HepG2 (cell line): ENCODE measurements around the gene ARL5C. TPM values are rescaled to one million over a fixed set of nuclear protein-coding genes. Genes with fewer than 3 reads are reported as not detected.

Source experiments
- ATAC-seq: fragments of 200-7000 bp; cut with Tn5 transposase; 3 replicates; pipeline ENCODE4 v1.9.1; 2020; ENCODE audit warnings: mild to moderate bottlenecking, moderate library complexity
- BruUV-seq: library from RNA; stranded (reverse); fragments of 400-500 nt; replicated peaks from 2 replicates; lab custom pipeline; 2021; lab: Mats Ljungman, UMichigan
- CTCF ChIA-PET: fragments of 300-600 bp; formaldehyde crosslinking; extraction: SDS; loops from one replicate; lab custom pipeline; 2021; ENCODE audit warnings: low total read pairs, inconsistent platforms, low intra/inter-chr PET ratio; lab: Yijun Ruan, JAX
- POLR2A ChIA-PET: fragments of 350-600 bp; sonication (Branson Sonifier 250); formaldehyde crosslinking; loops from one replicate; lab custom pipeline; 2020; ENCODE audit warnings: antibody characterized with exemption, inconsistent platforms; lab: Yijun Ruan, JAX
- DNase-seq: peaks from one replicate; pipeline ENCODE4 v3.0.0-alpha.2; 2015; ENCODE audit warnings: low spot score
- FAIRE-seq: peaks from 3 replicates; lab custom pipeline; 2011; peaks lifted over from hg19 to GRCh38; lab: Jason Lieb, UNC
- H2AFZ ChIP-seq: one replicate; pipeline ENCODE4 v1.6.1; 2011; ENCODE audit warnings: low read length, inconsistent platforms
- H3K27ac ChIP-seq: fragments of 300-600 bp; 3 replicates; pipeline ENCODE4 v1.8.0; 2011; ENCODE audit warnings: mixed run types, mild to moderate bottlenecking, mixed read lengths, low read length, inconsistent platforms; ENCODE audit not compliant: insufficient read depth; ENCODE audit errors: extremely low read length
- H3K27me3 ChIP-seq, 2 experiments: fragments of 200-600 bp in 1 of 2; 2 replicates in 1 of 2; 3 replicates in 1 of 2; pipeline versions ENCODE4 v1.6.0 to v1.8.0; 2011; ENCODE audit warnings: low read length in 2 of 2, mild to moderate bottlenecking in 2 of 2, moderate library complexity in 2 of 2, inconsistent platforms in 1 of 2; ENCODE audit not compliant: insufficient read depth in 2 of 2, control insufficient read depth in 1 of 2
- H3K36me3 ChIP-seq, 2 experiments: fragments of 200-600 bp in 1 of 2; replicated peaks in 1 of 2; 2 replicates in 1 of 2; 3 replicates in 1 of 2; pipeline versions ENCODE4 v1.5.1 to v1.8.0; 2011; ENCODE audit warnings: low read length in 2 of 2, inconsistent platforms in 1 of 2; ENCODE audit not compliant: insufficient read depth in 2 of 2, control insufficient read depth in 1 of 2
- H3K4me1 ChIP-seq: 2 replicates; pipeline ENCODE4 v1.5.1; 2012; ENCODE audit warnings: low read length, inconsistent platforms; ENCODE audit not compliant: insufficient read depth
- H3K4me2 ChIP-seq: 2 replicates; pipeline ENCODE4 v1.6.0; 2011; ENCODE audit warnings: low read depth, low read length, inconsistent platforms
- H3K4me3 ChIP-seq, 3 experiments: fragments of 200-600 bp in 1 of 3; sonication (generic), shearing (Covaris generic) in 1 of 3; replicated peaks in 1 of 3; 2 replicates each; pipeline ENCODE4 v1.5.1; 2011 to 2016; ENCODE audit warnings: low read length in 3 of 3, inconsistent platforms in 2 of 3, low read depth in 2 of 3, mild to moderate bottlenecking in 2 of 3, control low read depth in 1 of 3, mixed read lengths in 1 of 3; ENCODE audit not compliant: insufficient read depth in 1 of 3
- H3K79me2 ChIP-seq: one replicate; pipeline ENCODE4 v1.6.1; 2011; ENCODE audit warnings: low read length, inconsistent platforms; ENCODE audit not compliant: insufficient read depth
- H3K9ac ChIP-seq: 2 replicates; pipeline ENCODE4 v1.6.0; 2011; ENCODE audit warnings: mild to moderate bottlenecking, low read depth, low read length, inconsistent platforms; ENCODE audit not compliant: insufficient read depth
- H3K9me3 ChIP-seq: 2 replicates; pipeline ENCODE4 v1.5.1; 2012; ENCODE audit warnings: mild to moderate bottlenecking, low read length
- H4K20me1 ChIP-seq: 2 replicates; pipeline ENCODE4 v1.6.0; 2011; ENCODE audit warnings: inconsistent platforms, mild to moderate bottlenecking, low read length, moderate library complexity; ENCODE audit not compliant: insufficient read depth
- DR1 ChIP-seq: sonication (generic); formaldehyde crosslinking; IDR thresholded peaks from 2 replicates; pipeline ENCODE4 v1.8.0; 2021; ENCODE audit warnings: mild to moderate bottlenecking, missing genetic modification reagents, inconsistent platforms
- MAFF ChIP-seq: IDR thresholded peaks from 2 replicates; pipeline ENCODE4 v1.6.1; 2011; ENCODE audit warnings: low read depth, low read length, improper control_type of control experiment
- MAFK ChIP-seq, 2 experiments: IDR thresholded peaks in 1 of 2; conservative IDR thresholded peaks in 1 of 2; 2 replicates each; pipeline ENCODE4 v1.6.1; 2011; ENCODE audit warnings: improper control_type of control experiment in 2 of 2, low read length in 2 of 2
- NPAS2 ChIP-seq: sonication (generic); formaldehyde crosslinking; IDR thresholded peaks from 2 replicates; pipeline ENCODE4 v1.8.0; 2022; ENCODE audit warnings: mild to moderate bottlenecking, missing genetic modification reagents, borderline replicate concordance
- SETDB1 ChIP-seq: sonication (generic); formaldehyde crosslinking; IDR thresholded peaks from 2 replicates; pipeline ENCODE4 v1.5.1; 2020; ENCODE audit warnings: missing genetic modification reagents, mild to moderate bottlenecking, borderline replicate concordance
- STAT6 ChIP-seq: sonication (generic); formaldehyde crosslinking; IDR thresholded peaks from 2 replicates; pipeline ENCODE4 v1.4.0; 2020; ENCODE audit warnings: missing genetic modification reagents, mild to moderate bottlenecking, borderline replicate concordance
- TEAD3 ChIP-seq: optimal IDR thresholded peaks from 2 replicates; pipeline ENCODE3; 2016; ENCODE audit warnings: borderline replicate concordance
- TRIM24 ChIP-seq: sonication (generic); formaldehyde crosslinking; IDR thresholded peaks from 2 replicates; pipeline ENCODE4 v1.8.0; 2022; ENCODE audit warnings: mild to moderate bottlenecking, missing genetic modification reagents
- ZMYM4 ChIP-seq: sonication (generic); formaldehyde crosslinking; IDR thresholded peaks from 2 replicates; pipeline ENCODE4 v1.8.1; 2023; ENCODE audit warnings: mild to moderate bottlenecking, missing genetic modification reagents
- ZNF468 ChIP-seq: sonication (generic); formaldehyde crosslinking; IDR thresholded peaks from 2 replicates; pipeline ENCODE4 v1.8.0; 2022; ENCODE audit warnings: mild to moderate bottlenecking, moderate library complexity, missing genetic modification reagents
- ZNF552 ChIP-seq: sonication (generic); formaldehyde crosslinking; IDR thresholded peaks from 2 replicates; pipeline ENCODE4 v1.9.0; 2022; ENCODE audit warnings: missing genetic modification reagents, mild to moderate bottlenecking, borderline replicate concordance
- ZNF850 ChIP-seq: sonication (generic); formaldehyde crosslinking; conservative IDR thresholded peaks from 2 replicates; pipeline ENCODE4 v1.9.0; 2021; ENCODE audit warnings: mild to moderate bottlenecking, missing genetic modification reagents
- ZSCAN30 ChIP-seq: sonication (generic); formaldehyde crosslinking; IDR thresholded peaks from 2 replicates; pipeline ENCODE4 v1.5.0; 2020; ENCODE audit warnings: mild to moderate bottlenecking, missing genetic modification reagents
- WGBS: methylation state at CpG from one replicate; pipeline ENCODE4 v1.1.6; 2017; ENCODE audit warnings: low lambda C conversion rate; 5-methylcytosine and 5-hydroxymethylcytosine counted together
- in situ Hi-C: cut with HindIII; loops from 2 replicates; pipeline ENCODE4 v1.10.0; 2017; ENCODE audit warnings: low pct_unique_long_range_greater_than_20kb; ENCODE audit not compliant: extremely low pct_ligation_motif_present
- intact Hi-C: fragments of 100-400 bp; cut with micrococcal nuclease; formaldehyde crosslinking; loops from one replicate; pipeline ENCODE4 v1.10.0; 2022; ENCODE audit not compliant: unreplicated experiment
- polyA plus RNA-seq, 8 experiments: library from polyadenylated mRNA; depleted of rRNA in 3 of 8; stranded (reverse) in 7 of 8; unstranded in 1 of 8; fragments of >200 nt; fragmentation: Illumina TruSeq in 4 of 8; extraction: Trizol in 4 of 8; gene quantifications; 2 replicates each; pipeline versions ENCODE4 v1.2.1 to v1.2.3, GENCODE V29; 2011 to 2016; ENCODE audit warnings: low read depth in 4 of 8, missing spikeins in 1 of 8, mixed read lengths in 1 of 8; ENCODE audit not compliant: insufficient read depth in 1 of 8
- total RNA-seq, 5 experiments: library from RNA; depleted of rRNA; stranded (reverse); fragments of >200 nt; fragmentation: Illumina TruSeq; extraction: Trizol; gene quantifications; 2 replicates each; pipeline ENCODE4 v1.2.3, GENCODE V29; 2016; ENCODE audit warnings: low read depth in 1 of 5
- TF ChIP-seq, protein P1 (sequence below): sonication (generic); formaldehyde crosslinking; IDR thresholded peaks from 2 replicates; pipeline ENCODE4 v1.5.0; 2020; ENCODE audit warnings: mild to moderate bottlenecking, missing genetic modification reagents, borderline replicate concordance

ARL5C gene
- total and polyA plus RNA-seq, 2 of the 13 experiments (the other 11 are each of a cell fraction or from before 2014, with no cell fraction given) = not detected

DNA sequence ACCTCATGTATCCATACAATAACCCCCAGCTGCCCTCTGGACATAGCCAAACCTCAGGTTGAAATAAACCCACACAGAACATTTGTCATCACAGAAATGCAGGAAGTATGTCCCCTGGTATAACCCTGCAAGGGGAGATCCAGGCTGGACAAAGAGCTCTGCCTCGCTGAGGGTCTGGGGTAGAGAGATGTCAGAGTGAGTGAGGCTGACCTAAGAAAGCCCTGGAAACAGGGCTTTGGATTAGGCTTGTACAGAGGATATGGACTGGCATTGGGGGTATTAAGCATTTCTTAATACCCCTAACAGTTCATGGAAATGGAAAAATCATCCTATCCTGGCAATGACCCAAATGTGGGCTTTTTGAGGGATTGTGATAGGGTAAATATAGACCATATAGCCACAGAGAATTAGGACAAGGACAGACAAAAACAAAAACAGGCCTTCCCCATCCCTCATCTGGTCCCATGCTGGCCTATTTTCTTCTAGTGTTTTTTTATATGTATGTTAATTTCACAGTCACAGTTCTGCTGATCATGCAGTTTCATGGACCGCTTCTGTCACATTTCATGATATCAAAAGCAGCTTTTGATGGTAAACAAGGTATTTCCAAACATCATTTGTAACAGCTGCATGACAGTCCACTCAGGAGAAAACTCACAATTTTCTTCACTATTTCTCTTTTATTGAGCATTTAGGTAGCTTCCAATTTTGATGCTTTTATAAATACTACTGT lies 40.7 kb downstream of the ARL5C start:
- Histone ChIP-seq H3K27ac (no peak overlapping the region), H3K79me2 (no peaks in the 10 kb centered on the region), H3K9me3 (no peaks in the 10 kb centered on the region), H4K20me1 (no peaks in the 10 kb centered on the region), H3K4me2 (no peak overlapping the region), H3K4me3 (no peak overlapping the region), H3K36me3 (no peaks in the 10 kb centered on the region), H3K9ac (no peak overlapping the region), H3K27me3 (peaks cover 2 to 16% of the 10 kb centered on the region in 2 experiments; a peak in 4 of 5 replicates), H3K4me1 (no peaks in the 10 kb centered on the region), H2AFZ (no peak overlapping the region)
- ChIA-PET CTCF (no interaction called here), POLR2A (interaction anchor here (1.5 kb wide), 1 partner anchor 11 kb away, joined by 4 read pairs; no protein-coding TSS in a partner anchor)
- 62% methylated on average over 2 of the region's 2 CpGs for WGBS
- TF ChIP-seq TEAD3 (CRISPR knock-in tag) (no peak), ZNF850 (no peak), ZMYM4 (CRISPR knock-in tag) (no peak), ZNF552 (CRISPR knock-in tag) (no peak), SETDB1 (CRISPR knock-in tag) (no peak), MAFK (conservative IDR thresholded peaks at IDR 0.05 in 1 of 2, IDR thresholded peaks at IDR 0.05 in 1 of 2; ENCODE audit: low read length in 2 of 2) (peak; percentile 96 to 97), ZNF468 (no peak), MAFF (peak; percentile 97), STAT6 (CRISPR knock-in tag) (no peak), ZSCAN30 (CRISPR knock-in tag) (no peak), TRIM24 (CRISPR knock-in tag) (no peak), NPAS2 (CRISPR knock-in tag) (no peak), DR1 (no peak)
- TF ChIP-seq, protein P1, sequence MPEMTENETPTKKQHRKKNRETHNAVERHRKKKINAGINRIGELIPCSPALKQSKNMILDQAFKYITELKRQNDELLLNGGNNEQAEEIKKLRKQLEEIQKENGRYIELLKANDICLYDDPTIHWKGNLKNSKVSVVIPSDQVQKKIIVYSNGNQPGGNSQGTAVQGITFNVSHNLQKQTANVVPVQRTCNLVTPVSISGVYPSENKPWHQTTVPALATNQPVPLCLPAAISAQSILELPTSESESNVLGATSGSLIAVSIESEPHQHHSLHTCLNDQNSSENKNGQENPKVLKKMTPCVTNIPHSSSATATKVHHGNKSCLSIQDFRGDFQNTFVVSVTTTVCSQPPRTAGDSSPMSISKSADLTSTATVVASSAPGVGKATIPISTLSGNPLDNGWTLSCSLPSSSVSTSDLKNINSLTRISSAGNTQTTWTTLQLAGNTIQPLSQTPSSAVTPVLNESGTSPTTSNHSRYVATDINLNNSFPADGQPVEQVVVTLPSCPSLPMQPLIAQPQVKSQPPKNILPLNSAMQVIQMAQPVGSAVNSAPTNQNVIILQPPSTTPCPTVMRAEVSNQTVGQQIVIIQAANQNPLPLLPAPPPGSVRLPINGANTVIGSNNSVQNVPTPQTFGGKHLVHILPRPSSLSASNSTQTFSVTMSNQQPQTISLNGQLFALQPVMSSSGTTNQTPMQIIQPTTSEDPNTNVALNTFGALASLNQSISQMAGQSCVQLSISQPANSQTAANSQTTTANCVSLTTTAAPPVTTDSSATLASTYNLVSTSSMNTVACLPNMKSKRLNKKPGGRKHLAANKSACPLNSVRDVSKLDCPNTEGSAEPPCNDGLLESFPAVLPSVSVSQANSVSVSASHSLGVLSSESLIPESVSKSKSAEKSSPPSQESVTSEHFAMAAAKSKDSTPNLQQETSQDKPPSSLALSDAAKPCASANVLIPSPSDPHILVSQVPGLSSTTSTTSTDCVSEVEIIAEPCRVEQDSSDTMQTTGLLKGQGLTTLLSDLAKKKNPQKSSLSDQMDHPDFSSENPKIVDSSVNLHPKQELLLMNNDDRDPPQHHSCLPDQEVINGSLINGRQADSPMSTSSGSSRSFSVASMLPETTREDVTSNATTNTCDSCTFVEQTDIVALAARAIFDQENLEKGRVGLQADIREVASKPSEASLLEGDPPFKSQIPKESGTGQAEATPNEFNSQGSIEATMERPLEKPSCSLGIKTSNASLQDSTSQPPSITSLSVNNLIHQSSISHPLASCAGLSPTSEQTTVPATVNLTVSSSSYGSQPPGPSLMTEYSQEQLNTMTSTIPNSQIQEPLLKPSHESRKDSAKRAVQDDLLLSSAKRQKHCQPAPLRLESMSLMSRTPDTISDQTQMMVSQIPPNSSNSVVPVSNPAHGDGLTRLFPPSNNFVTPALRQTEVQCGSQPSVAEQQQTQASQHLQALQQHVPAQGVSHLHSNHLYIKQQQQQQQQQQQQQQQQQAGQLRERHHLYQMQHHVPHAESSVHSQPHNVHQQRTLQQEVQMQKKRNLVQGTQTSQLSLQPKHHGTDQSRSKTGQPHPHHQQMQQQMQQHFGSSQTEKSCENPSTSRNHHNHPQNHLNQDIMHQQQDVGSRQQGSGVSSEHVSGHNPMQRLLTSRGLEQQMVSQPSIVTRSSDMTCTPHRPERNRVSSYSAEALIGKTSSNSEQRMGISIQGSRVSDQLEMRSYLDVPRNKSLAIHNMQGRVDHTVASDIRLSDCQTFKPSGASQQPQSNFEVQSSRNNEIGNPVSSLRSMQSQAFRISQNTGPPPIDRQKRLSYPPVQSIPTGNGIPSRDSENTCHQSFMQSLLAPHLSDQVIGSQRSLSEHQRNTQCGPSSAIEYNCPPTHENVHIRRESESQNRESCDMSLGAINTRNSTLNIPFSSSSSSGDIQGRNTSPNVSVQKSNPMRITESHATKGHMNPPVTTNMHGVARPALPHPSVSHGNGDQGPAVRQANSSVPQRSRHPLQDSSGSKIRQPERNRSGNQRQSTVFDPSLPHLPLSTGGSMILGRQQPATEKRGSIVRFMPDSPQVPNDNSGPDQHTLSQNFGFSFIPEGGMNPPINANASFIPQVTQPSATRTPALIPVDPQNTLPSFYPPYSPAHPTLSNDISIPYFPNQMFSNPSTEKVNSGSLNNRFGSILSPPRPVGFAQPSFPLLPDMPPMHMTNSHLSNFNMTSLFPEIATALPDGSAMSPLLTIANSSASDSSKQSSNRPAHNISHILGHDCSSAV = no peak
- in situ Hi-C loops = no loop called here
- no peak for DNase-seq
- no TSS peak for BruUV-seq
- no peak for ATAC-seq
- no peak for FAIRE-seq
- intact Hi-C loops = no loop called here
